ENCODE measurements around the gene MEAF6. TPM values are rescaled to one million over a fixed set of nuclear protein-coding genes. Genes with fewer than 3 reads are reported as not detected.

The MEAF6 gene
- total RNA-seq, 2 donors from 2014 or later = 175 to 252 TPM

GRCh38 chr1:37553927-37554808 lies 39.6 kb upstream of the MEAF6 start, which contains the start of gene SNIP1:
TSS of gene SNIP1 (minus strand) at chr1:37554293. CDS start at chr1:37554229, 64 bp downstream.
- WGBS = 14% methylated on average over 51 of the region's 54 CpGs
- Histone ChIP-seq H3K36me3 (no peaks in the 10 kb centered on the region), H3K4me1 (replicated peaks) (peaks cover 10% of the 10 kb centered on the region), H3K4me3 (peak within 1 kb of the TSS; percentile 89 to 93), H3K9me3 (no peaks in the 10 kb centered on the region), H3K27ac (peak within 1 kb of the TSS; percentile 76 to 82), H3K27me3 (replicated peaks; ENCODE audit: insufficient read depth) (no peaks in the 10 kb centered on the region)
- TF ChIP-seq POLR2AphosphoS5 (IDR thresholded peaks at IDR 0.05) (peak; percentile 100), CTCF (IDR thresholded peaks at IDR 0.05) (peak in 2 of 4 experiments; percentile 23 to 25), POLR2A (IDR thresholded peaks at IDR 0.05) (no peak)
- intact Hi-C loops (cut with DNase I) = loop anchor here (10.0 kb wide), 1 partner anchor 251 kb away; the partner anchor contains the start of genes C1orf122 and YRDC
- peak; percentile 93 for DNase-seq (ENCODE audit: low spot score)

- no peak for DNase-seq (ENCODE audit: low spot score)
- Histone ChIP-seq H3K4me1 (replicated peaks) (peaks cover 10% of the 10 kb centered on the region), H3K27ac (peak overlapping the region; percentile 76 to 82), H3K27me3 (replicated peaks; ENCODE audit: insufficient read depth) (no peaks in the 10 kb centered on the region), H3K4me3 (peak overlapping the region; percentile 89 to 93), H3K9me3 (no peaks in the 10 kb centered on the region), H3K36me3 (no peaks in the 10 kb centered on the region)
- TF ChIP-seq POLR2AphosphoS5 (IDR thresholded peaks at IDR 0.05) = no peak
- TF ChIP-seq POLR2A (IDR thresholded peaks at IDR 0.05) = no peak
- no peak for TF ChIP-seq CTCF (IDR thresholded peaks at IDR 0.05)
- intact Hi-C loops (cut with DNase I) = loop anchor here (10.0 kb wide), 1 partner anchor 251 kb away; the partner anchor contains the start of genes C1orf122 and YRDC
- WGBS = 1% methylated on average over 11 of the region's 11 CpGs
Observed at GRCh38 chr1:37553598-37553926, 39.0 kb upstream of the MEAF6 start.

- intact Hi-C loops (cut with DNase I) = no loop called here
- TF ChIP-seq POLR2AphosphoS5 (IDR thresholded peaks at IDR 0.05) (no peak), CTCF (IDR thresholded peaks at IDR 0.05) (no peak), POLR2A (IDR thresholded peaks at IDR 0.05) (no peak)
- Histone ChIP-seq H3K27me3 (replicated peaks; ENCODE audit: insufficient read depth) (no peaks in the 10 kb centered on the region), H3K4me3 (no peak overlapping the region), H3K4me1 (replicated peaks) (peaks cover 6% of the 10 kb centered on the region), H3K36me3 (no peaks in the 10 kb centered on the region), H3K9me3 (no peaks in the 10 kb centered on the region), H3K27ac (no peak overlapping the region)
- WGBS = 92% methylated on average over 6 of the region's 6 CpGs
- DNase-seq (ENCODE audit: low spot score) = no peak
Observed at GRCh38 chr1:37549341-37549740, 34.8 kb upstream of the MEAF6 start.

- Histone ChIP-seq H3K4me3 (no peak overlapping the region), H3K27me3 (replicated peaks; ENCODE audit: insufficient read depth) (no peaks in the 10 kb centered on the region), H3K36me3 (peaks cover 0 to 8% of the 10 kb centered on the region in 2 donors), H3K4me1 (replicated peaks) (no peaks in the 10 kb centered on the region), H3K27ac (no peak overlapping the region), H3K9me3 (no peaks in the 10 kb centered on the region)
- DNase-seq (ENCODE audit: low spot score) = no peak
- TF ChIP-seq CTCF (IDR thresholded peaks at IDR 0.05) = no peak
- no peak for TF ChIP-seq POLR2AphosphoS5 (IDR thresholded peaks at IDR 0.05)
- no peak for TF ChIP-seq POLR2A (IDR thresholded peaks at IDR 0.05)
- intact Hi-C loops (cut with DNase I) = no loop called here
- WGBS = 75% methylated on average over 5 of the region's 5 CpGs
Observed at GRCh38 chr1:37545019-37545418, 30.5 kb upstream of the MEAF6 start.

Measured in prostate gland (tissue), 2 donors.